ENCODE results near the gene AP3S2.

AP3S2 gene

DNA sequence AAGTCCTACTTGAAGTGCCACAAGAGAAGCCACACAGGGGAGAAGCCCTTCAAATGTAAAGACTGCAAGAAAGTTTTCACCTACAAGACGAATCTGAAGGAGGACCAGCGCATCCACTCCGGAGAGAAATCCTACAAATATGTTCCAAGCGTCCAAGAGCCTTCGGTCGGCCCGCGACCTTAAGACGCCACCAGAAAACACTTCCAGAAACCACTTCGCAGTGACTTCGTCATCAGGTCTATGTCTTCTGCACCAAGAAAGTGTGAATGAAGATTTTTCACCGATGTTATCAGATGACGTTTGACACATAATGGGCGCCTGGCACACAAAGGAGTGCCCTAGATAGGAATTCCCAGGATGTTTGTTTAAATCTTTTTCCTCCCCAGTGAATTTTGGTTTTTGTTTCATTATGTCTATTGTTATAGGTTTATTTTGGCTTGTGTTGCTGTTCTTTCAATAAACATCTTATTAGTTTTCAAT, 43.0 kb upstream of the AP3S2 start:
- Histone ChIP-seq H2AFZ (ENCODE audit: low read depth) (no peak overlapping the region), H3K27ac (no peak overlapping the region), H3K4me2 (no peak overlapping the region), H3K36me3 (ENCODE audit: insufficient read depth) (no peaks in the 10 kb centered on the region), H3K27me3 (ENCODE audit: insufficient read depth, low read depth) (no peaks in the 10 kb centered on the region), H4K20me1 (ENCODE audit: insufficient read depth) (no peaks in the 10 kb centered on the region), H3K79me2 (ENCODE audit: insufficient read depth, low read depth) (no peaks in the 10 kb centered on the region), H3K9ac (no peak overlapping the region), H3K4me3 (IDR thresholded peaks at IDR 0.05; ENCODE audit: insufficient read depth, low read depth, low read length) (no peak overlapping the region), H3K4me1 (ENCODE audit: low read depth, poor library complexity, severe bottlenecking) (peaks cover 8% of the 10 kb centered on the region)
- TF ChIP-seq, protein P1, sequence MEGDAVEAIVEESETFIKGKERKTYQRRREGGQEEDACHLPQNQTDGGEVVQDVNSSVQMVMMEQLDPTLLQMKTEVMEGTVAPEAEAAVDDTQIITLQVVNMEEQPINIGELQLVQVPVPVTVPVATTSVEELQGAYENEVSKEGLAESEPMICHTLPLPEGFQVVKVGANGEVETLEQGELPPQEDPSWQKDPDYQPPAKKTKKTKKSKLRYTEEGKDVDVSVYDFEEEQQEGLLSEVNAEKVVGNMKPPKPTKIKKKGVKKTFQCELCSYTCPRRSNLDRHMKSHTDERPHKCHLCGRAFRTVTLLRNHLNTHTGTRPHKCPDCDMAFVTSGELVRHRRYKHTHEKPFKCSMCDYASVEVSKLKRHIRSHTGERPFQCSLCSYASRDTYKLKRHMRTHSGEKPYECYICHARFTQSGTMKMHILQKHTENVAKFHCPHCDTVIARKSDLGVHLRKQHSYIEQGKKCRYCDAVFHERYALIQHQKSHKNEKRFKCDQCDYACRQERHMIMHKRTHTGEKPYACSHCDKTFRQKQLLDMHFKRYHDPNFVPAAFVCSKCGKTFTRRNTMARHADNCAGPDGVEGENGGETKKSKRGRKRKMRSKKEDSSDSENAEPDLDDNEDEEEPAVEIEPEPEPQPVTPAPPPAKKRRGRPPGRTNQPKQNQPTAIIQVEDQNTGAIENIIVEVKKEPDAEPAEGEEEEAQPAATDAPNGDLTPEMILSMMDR (conservative IDR thresholded peaks at IDR 0.05; ENCODE audit: low read depth, low read length) = no peak

DNA sequence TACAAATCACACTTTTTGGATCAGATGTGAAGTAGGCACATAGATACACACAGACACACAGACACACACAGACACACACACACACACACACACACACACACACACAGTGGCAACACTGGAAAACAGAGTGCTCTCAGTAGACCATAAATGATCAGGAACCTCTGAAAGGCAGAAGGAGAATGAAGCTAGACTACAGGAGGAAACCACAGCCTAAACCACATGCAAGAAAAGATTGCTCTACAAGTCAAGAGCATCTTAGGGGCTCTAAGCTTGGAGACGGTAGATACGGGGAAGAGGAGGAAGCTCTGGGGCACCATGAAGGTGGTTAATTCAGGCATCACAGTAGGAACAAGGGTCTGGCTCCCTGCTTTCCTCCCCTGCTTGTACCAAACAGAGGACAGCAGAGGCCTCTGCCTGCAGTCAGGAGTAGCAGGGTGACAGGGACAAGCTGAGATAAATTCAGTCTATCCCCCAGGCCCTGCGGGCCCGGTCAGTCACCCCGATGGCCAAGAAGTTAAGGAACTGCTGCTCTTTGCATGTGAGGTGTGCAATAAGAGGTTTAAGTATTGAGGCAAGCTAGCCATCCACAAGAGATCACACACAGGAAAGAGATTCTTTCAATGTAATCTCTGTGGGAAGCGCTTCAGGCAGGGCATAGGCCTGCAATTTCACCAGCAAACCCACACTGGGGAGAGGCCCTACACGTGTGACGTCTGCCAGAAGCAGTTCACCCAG, 42.4 kb upstream of the AP3S2 start:
- no peak overlapping the region for H3K27ac ChIP-seq
- H3K36me3 ChIP-seq (ENCODE audit: insufficient read depth) = no peaks in the 10 kb centered on the region
- H4K20me1 ChIP-seq (ENCODE audit: insufficient read depth) = no peaks in the 10 kb centered on the region
- no peaks in the 10 kb centered on the region for H3K27me3 ChIP-seq (ENCODE audit: insufficient read depth, low read depth)
- TF ChIP-seq, protein P1 (conservative IDR thresholded peaks at IDR 0.05; ENCODE audit: low read depth, low read length) = no peak
- H3K4me1 ChIP-seq (ENCODE audit: low read depth, poor library complexity, severe bottlenecking) = peaks cover 8% of the 10 kb centered on the region
- no peak overlapping the region for H3K4me2 ChIP-seq
- H3K4me3 ChIP-seq (IDR thresholded peaks at IDR 0.05; ENCODE audit: insufficient read depth, low read depth, low read length) = no peak overlapping the region
- 0 out of 2 replicates have a peak overlapping the region, but pooled peaks have one; percentile 4 for H2AFZ ChIP-seq (ENCODE audit: low read depth)
- no peak overlapping the region for H3K9ac ChIP-seq
- no peaks in the 10 kb centered on the region for H3K79me2 ChIP-seq (ENCODE audit: insufficient read depth, low read depth)

DNA sequence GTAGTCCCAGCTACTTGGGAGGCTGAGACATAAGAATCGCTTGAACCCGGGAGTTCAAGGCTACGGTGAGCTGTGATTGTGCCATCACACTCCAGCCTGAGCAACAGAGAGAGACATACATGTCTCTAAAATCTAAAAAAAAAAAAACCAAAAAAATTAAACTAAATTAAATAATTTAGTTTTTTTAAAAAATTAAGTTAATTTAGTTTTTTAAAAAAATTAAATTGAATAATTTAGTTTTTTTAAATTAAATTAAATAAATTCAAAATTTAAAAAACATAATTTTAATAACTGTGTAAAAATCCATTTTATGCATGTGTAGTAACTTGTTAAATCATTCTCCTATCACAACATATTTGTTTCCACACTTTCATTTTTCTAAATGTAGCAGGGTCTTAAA, 39.1 kb upstream of the AP3S2 start:
- H4K20me1 ChIP-seq (ENCODE audit: insufficient read depth) = no peaks in the 10 kb centered on the region

DNA sequence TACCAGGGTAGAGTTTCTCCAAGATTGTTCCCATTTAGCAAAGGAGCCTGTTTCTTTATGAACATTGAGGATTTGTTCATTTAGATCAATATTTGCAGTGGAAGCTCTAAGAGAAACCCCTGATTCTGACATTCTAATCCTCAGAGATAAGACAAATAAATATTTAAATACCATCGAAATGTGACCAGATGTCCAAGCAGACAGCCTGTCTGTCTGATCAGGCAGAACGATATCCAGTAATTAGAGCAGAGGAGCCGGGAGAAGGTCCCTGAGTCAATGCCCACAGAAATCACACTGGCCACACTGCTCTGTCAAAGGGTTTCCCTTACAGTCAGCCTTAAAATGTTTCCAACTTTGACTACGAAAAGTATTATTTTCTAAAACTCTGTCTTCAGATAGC, 34.6 kb upstream of the AP3S2 start:
- no peak overlapping the region for H3K4me2 ChIP-seq
- no peaks in the 10 kb centered on the region for H3K79me2 ChIP-seq (ENCODE audit: insufficient read depth, low read depth)
- H2AFZ ChIP-seq (ENCODE audit: low read depth) = no peak overlapping the region
- H4K20me1 ChIP-seq (ENCODE audit: insufficient read depth) = no peaks in the 10 kb centered on the region
- no peak overlapping the region for H3K4me3 ChIP-seq (IDR thresholded peaks at IDR 0.05; ENCODE audit: insufficient read depth, low read depth, low read length)
- TF ChIP-seq, protein P1 (conservative IDR thresholded peaks at IDR 0.05; ENCODE audit: low read depth, low read length) = no peak
- no peak overlapping the region for H3K27ac ChIP-seq
- H3K9ac ChIP-seq = no peak overlapping the region
- H3K4me1 ChIP-seq (ENCODE audit: low read depth, poor library complexity, severe bottlenecking) = no peaks in the 10 kb centered on the region
- H3K27me3 ChIP-seq (ENCODE audit: insufficient read depth, low read depth) = no peaks in the 10 kb centered on the region
- no peaks in the 10 kb centered on the region for H3K36me3 ChIP-seq (ENCODE audit: insufficient read depth)

More for the DNA sequence above, 39.1 kb upstream of the AP3S2 start:
- H2AFZ ChIP-seq (ENCODE audit: low read depth) = no peak overlapping the region
- no peak overlapping the region for H3K27ac ChIP-seq
- no peaks in the 10 kb centered on the region for H3K36me3 ChIP-seq (ENCODE audit: insufficient read depth)
- H3K4me1 ChIP-seq (ENCODE audit: low read depth, poor library complexity, severe bottlenecking) = peaks cover 8% of the 10 kb centered on the region
- no peak overlapping the region for H3K9ac ChIP-seq
- H3K27me3 ChIP-seq (ENCODE audit: insufficient read depth, low read depth) = no peaks in the 10 kb centered on the region
- TF ChIP-seq, protein P1 (conservative IDR thresholded peaks at IDR 0.05; ENCODE audit: low read depth, low read length) = no peak
- no peak overlapping the region for H3K4me3 ChIP-seq (IDR thresholded peaks at IDR 0.05; ENCODE audit: insufficient read depth, low read depth, low read length)
- no peak overlapping the region for H3K4me2 ChIP-seq
- no peaks in the 10 kb centered on the region for H3K79me2 ChIP-seq (ENCODE audit: insufficient read depth, low read depth)
